HG03108 (cell line): ENCODE results near the gene POLR1E.

Source experiments
- ATAC-seq: cut with Tn5 transposase; IDR thresholded peaks from one replicate; pipeline ENCODE4 v1.9.1; 2021; ENCODE audit warnings: moderate library complexity; ENCODE audit not compliant: unreplicated experiment

Gene POLR1E

GRCh38 chr9:37485389-37486255, at the start of gene POLR1E:
TSS of gene POLR1E (plus strand) at chr9:37485948. CDS start at chr9:37486048, 100 bp downstream.
- peak; percentile 95 for ATAC-seq

GRCh38 chr9:37436540-37436939, 49.2 kb upstream of the POLR1E start:
- ATAC-seq: no peak

- ATAC-seq: no peak
Observed at GRCh38 chr9:37437010-37437409, 48.7 kb upstream of the POLR1E start.

- ATAC-seq: no peak
Observed at GRCh38 chr9:37437621-37438020, 48.1 kb upstream of the POLR1E start.

GRCh38 chr9:37438359-37438758, 47.4 kb upstream of the POLR1E start:
- ATAC-seq: no peak

GRCh38 chr9:37441776-37442370, 43.9 kb upstream of the POLR1E start:
- no peak for ATAC-seq

- no peak for ATAC-seq
Observed at GRCh38 chr9:37442556-37442955, 43.2 kb upstream of the POLR1E start.

- no peak for ATAC-seq
Observed at GRCh38 chr9:37443566-37443965, 42.2 kb upstream of the POLR1E start.

- ATAC-seq: no peak
Observed at GRCh38 chr9:37444890-37445289, 40.9 kb upstream of the POLR1E start.

- ATAC-seq: no peak
Observed at GRCh38 chr9:37445832-37446231, 39.9 kb upstream of the POLR1E start.

- no peak for ATAC-seq
Observed at GRCh38 chr9:37446401-37446800, 39.3 kb upstream of the POLR1E start.

GRCh38 chr9:37447111-37447510, 38.6 kb upstream of the POLR1E start:
- ATAC-seq: no peak

GRCh38 chr9:37449862-37450632, 35.7 kb upstream of the POLR1E start:
- no peak for ATAC-seq

- ATAC-seq: no peak
Observed at GRCh38 chr9:37451628-37452027, 34.1 kb upstream of the POLR1E start.

- no peak for ATAC-seq
Observed at GRCh38 chr9:37452611-37453010, 33.1 kb upstream of the POLR1E start.

GRCh38 chr9:37453827-37454226, 31.9 kb upstream of the POLR1E start:
- ATAC-seq: no peak

GRCh38 chr9:37454238-37454637, 31.5 kb upstream of the POLR1E start:
- no peak for ATAC-seq

- no peak for ATAC-seq
Observed at GRCh38 chr9:37455884-37456647, 29.7 kb upstream of the POLR1E start.

- ATAC-seq: no peak
Observed at GRCh38 chr9:37456817-37457216, 28.9 kb upstream of the POLR1E start.

- ATAC-seq: no peak
Observed at GRCh38 chr9:37464006-37464405, 21.7 kb upstream of the POLR1E start.
